SU-DHL-6 (cell line): Measurements from ENCODE around the gene TTC23.

Experiments used
- EZH2phosphoT487 ChIP-seq: fragments of 200-600 bp; sonication (generic), shearing (Covaris generic); conservative IDR thresholded peaks from 2 replicates; pipeline ENCODE4 v1.6.1; 2018; ENCODE audit warnings: mild to moderate bottlenecking, antibody characterized with exemption, low read length, moderate library complexity, mixed read lengths
- TF ChIP-seq, protein P1 (sequence below): fragments of 200-600 bp; sonication (generic); IDR thresholded peaks from one replicate; pipeline ENCODE4 v1.5.1; 2017; ENCODE audit warnings: antibody characterized with exemption, mild to moderate bottlenecking, low read length, moderate library complexity; ENCODE audit not compliant: insufficient read depth, poor library complexity, severe bottlenecking

DNA sequence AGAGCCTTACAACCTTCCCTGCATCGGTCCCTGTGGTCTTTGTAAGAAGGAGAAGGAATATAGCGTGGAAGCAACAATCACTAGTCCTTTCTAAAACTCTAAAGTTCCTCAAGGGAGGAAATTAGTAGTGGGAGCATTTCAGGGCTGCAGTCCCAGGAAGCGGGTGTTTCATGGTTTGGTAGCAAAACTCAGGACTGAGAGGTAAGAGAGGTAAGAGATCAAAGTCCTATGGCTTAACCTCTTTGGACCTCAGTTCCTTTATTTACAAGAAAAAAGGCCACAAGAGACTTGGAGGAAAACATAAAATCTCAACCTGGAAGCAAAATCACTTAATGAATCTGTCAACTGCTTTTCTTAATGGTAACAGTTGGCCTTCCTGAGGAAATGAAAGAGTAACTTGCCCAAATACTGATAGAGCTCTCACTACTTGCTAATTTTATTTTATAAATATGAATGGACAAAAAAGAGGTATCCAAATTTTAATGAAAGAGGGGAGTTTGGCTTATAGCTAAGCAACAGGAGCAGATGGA, 16.2 kb upstream of the TTC23 start:
- TF ChIP-seq, protein P1, sequence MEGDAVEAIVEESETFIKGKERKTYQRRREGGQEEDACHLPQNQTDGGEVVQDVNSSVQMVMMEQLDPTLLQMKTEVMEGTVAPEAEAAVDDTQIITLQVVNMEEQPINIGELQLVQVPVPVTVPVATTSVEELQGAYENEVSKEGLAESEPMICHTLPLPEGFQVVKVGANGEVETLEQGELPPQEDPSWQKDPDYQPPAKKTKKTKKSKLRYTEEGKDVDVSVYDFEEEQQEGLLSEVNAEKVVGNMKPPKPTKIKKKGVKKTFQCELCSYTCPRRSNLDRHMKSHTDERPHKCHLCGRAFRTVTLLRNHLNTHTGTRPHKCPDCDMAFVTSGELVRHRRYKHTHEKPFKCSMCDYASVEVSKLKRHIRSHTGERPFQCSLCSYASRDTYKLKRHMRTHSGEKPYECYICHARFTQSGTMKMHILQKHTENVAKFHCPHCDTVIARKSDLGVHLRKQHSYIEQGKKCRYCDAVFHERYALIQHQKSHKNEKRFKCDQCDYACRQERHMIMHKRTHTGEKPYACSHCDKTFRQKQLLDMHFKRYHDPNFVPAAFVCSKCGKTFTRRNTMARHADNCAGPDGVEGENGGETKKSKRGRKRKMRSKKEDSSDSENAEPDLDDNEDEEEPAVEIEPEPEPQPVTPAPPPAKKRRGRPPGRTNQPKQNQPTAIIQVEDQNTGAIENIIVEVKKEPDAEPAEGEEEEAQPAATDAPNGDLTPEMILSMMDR: no peak
- no peak for TF ChIP-seq EZH2phosphoT487
